Measurements from ENCODE around the gene FGF14. TPM values are rescaled to one million over a fixed set of nuclear protein-coding genes. Genes with fewer than 3 reads are reported as not detected.

FGF14 gene
- total RNA-seq, 1 donor from 2014 or later, result 2.0 TPM

- no peaks in the 10 kb centered on the region for H3K36me3 ChIP-seq
- no peaks in the 10 kb centered on the region for H3K4me1 ChIP-seq
- H3K27ac ChIP-seq, result no peak overlapping the region
- intact Hi-C loops (cut with DNase I), result no loop called here
- no peak overlapping the region for H3K4me3 ChIP-seq
- TF ChIP-seq, protein P1, sequence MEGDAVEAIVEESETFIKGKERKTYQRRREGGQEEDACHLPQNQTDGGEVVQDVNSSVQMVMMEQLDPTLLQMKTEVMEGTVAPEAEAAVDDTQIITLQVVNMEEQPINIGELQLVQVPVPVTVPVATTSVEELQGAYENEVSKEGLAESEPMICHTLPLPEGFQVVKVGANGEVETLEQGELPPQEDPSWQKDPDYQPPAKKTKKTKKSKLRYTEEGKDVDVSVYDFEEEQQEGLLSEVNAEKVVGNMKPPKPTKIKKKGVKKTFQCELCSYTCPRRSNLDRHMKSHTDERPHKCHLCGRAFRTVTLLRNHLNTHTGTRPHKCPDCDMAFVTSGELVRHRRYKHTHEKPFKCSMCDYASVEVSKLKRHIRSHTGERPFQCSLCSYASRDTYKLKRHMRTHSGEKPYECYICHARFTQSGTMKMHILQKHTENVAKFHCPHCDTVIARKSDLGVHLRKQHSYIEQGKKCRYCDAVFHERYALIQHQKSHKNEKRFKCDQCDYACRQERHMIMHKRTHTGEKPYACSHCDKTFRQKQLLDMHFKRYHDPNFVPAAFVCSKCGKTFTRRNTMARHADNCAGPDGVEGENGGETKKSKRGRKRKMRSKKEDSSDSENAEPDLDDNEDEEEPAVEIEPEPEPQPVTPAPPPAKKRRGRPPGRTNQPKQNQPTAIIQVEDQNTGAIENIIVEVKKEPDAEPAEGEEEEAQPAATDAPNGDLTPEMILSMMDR (IDR thresholded peaks at IDR 0.05), result no peak
- DNase-seq (no peak), ATAC-seq (no peak)
- H3K27me3 ChIP-seq, result no peaks in the 10 kb centered on the region
- no peaks in the 10 kb centered on the region for H3K9me3 ChIP-seq
Measured at GRCh38 chr13:101967216-101967615, 434.6 kb downstream of the FGF14 start.

GRCh38 chr13:101965096-101965495 is 436.8 kb downstream of the FGF14 start:
- intact Hi-C loops (cut with DNase I), result no loop called here
- H3K4me3 ChIP-seq, result no peak overlapping the region
- H3K4me1 ChIP-seq, result no peaks in the 10 kb centered on the region
- TF ChIP-seq, protein P1 (IDR thresholded peaks at IDR 0.05), result no peak
- no peak for ATAC-seq
- H3K27me3 ChIP-seq, result no peaks in the 10 kb centered on the region
- H3K27ac ChIP-seq, result no peak overlapping the region
- H3K36me3 ChIP-seq, result no peaks in the 10 kb centered on the region
- no peaks in the 10 kb centered on the region for H3K9me3 ChIP-seq
- DNase-seq, result no peak

GRCh38 chr13:101959016-101959415 is 442.8 kb downstream of the FGF14 start:
- intact Hi-C loops (cut with DNase I), result no loop called here
- ATAC-seq (no peak), DNase-seq (no peak)
- H3K27me3 ChIP-seq, result no peaks in the 10 kb centered on the region
- H3K4me1 ChIP-seq, result no peaks in the 10 kb centered on the region
- TF ChIP-seq, protein P1 (IDR thresholded peaks at IDR 0.05), result no peak
- no peak overlapping the region for H3K27ac ChIP-seq
- H3K4me3 ChIP-seq, result no peak overlapping the region
- no peaks in the 10 kb centered on the region for H3K9me3 ChIP-seq
- H3K36me3 ChIP-seq, result no peaks in the 10 kb centered on the region

GRCh38 chr13:101955764-101956163 is 446.1 kb downstream of the FGF14 start:
- TF ChIP-seq, protein P1 (IDR thresholded peaks at IDR 0.05), result no peak
- Histone ChIP-seq H3K4me3 (no peak overlapping the region), H3K36me3 (no peaks in the 10 kb centered on the region), H3K9me3 (no peaks in the 10 kb centered on the region), H3K27ac (no peak overlapping the region), H3K4me1 (no peaks in the 10 kb centered on the region), H3K27me3 (no peaks in the 10 kb centered on the region)
- intact Hi-C loops (cut with DNase I), result no loop called here
- ATAC-seq (no peak), DNase-seq (no peak)

DNA sequence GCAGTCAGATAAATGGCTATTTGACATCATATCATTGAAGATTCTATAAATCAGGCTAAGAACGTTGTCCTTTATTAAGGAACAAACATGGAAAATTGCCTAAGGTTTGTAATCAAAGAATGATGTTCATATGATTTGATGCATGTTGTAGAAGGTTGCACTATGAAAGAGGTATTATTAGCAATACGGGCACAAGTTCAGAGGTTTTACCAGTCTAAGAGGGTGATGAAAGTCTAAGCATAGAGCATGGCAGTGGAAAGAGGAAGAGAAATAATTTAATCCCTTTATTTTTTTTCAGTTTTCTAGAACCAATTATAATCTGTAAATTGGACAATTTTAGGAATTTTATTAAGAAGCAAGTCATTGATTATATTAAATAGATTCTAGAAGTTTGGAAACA is 450.7 kb downstream of the FGF14 start:
- no peaks in the 10 kb centered on the region for H3K9me3 ChIP-seq
- TF ChIP-seq, protein P1 (IDR thresholded peaks at IDR 0.05), result no peak
- no peak for DNase-seq
- ATAC-seq, result no peak
- no peak overlapping the region for H3K27ac ChIP-seq
- H3K36me3 ChIP-seq, result no peaks in the 10 kb centered on the region
- intact Hi-C loops (cut with DNase I), result no loop called here
- no peak overlapping the region for H3K4me3 ChIP-seq
- H3K4me1 ChIP-seq, result no peaks in the 10 kb centered on the region
- no peaks in the 10 kb centered on the region for H3K27me3 ChIP-seq

GRCh38 chr13:101949681-101950080 is 452.2 kb downstream of the FGF14 start:
- TF ChIP-seq, protein P1 (IDR thresholded peaks at IDR 0.05), result no peak

More at GRCh38 chr13:101949681-101950080, 452.2 kb downstream of the FGF14 start:
- no peaks in the 10 kb centered on the region for H3K27me3 ChIP-seq
- H3K4me1 ChIP-seq, result no peaks in the 10 kb centered on the region
- ATAC-seq, result no peak
- no peak for DNase-seq
- H3K36me3 ChIP-seq, result no peaks in the 10 kb centered on the region
- no peak overlapping the region for H3K27ac ChIP-seq
- no peak overlapping the region for H3K4me3 ChIP-seq
- intact Hi-C loops (cut with DNase I), result no loop called here
- H3K9me3 ChIP-seq, result no peaks in the 10 kb centered on the region
